SK-N-SH (cell line): Measurements from ENCODE around the gene TMEM165.

Source experiments
- CTCF ChIP-seq: fragments of 200-600 bp; sonication (generic); IDR thresholded peaks from 2 replicates; pipeline ENCODE4 v1.6.1; 2017; ENCODE audit warnings: antibody characterized with exemption, mild to moderate bottlenecking, moderate library complexity
- EZH2phosphoT487 ChIP-seq: fragments of 200-600 bp; sonication (generic); IDR thresholded peaks from 2 replicates; pipeline ENCODE4 v1.6.1; 2017; ENCODE audit warnings: low read depth, mixed run types, mild to moderate bottlenecking, antibody characterized with exemption, moderate library complexity, borderline replicate concordance
- FOXJ3 ChIP-seq: sonication (generic); formaldehyde crosslinking; IDR thresholded peaks from 2 replicates; pipeline ENCODE4 v1.5.1; 2020; ENCODE audit warnings: mild to moderate bottlenecking, missing genetic modification reagents
- MXI1 ChIP-seq: IDR thresholded peaks from 2 replicates; pipeline ENCODE4 v1.6.1; 2012; ENCODE audit warnings: mild to moderate bottlenecking, low read depth, low read length, improper control_type of control experiment
- RXRA ChIP-seq: IDR thresholded peaks from 2 replicates; pipeline ENCODE4 v1.4.0; 2012; ENCODE audit warnings: low read depth, mild to moderate bottlenecking, borderline replicate concordance
- USF2 ChIP-seq: fragments of 150-350 bp; IDR thresholded peaks from 2 replicates; pipeline ENCODE4 v1.6.1; 2017; ENCODE audit warnings: antibody characterized with exemption, low read length, low read depth, borderline replicate concordance

GRCh38 chr4:55450566-55450965 lies 54.8 kb downstream of the TMEM165 start:
- TF ChIP-seq RXRA (no peak), CTCF (no peak), FOXJ3 (no peak), EZH2phosphoT487 (no peak), USF2 (no peak), MXI1 (no peak)
